ENCODE measurements around the gene SRGAP1.
"Not testable (repeated sequence)": the region's sequence is repeated elsewhere in the genome, so short reads cannot be mapped to it uniquely, and the experiment has no call there.

Gene SRGAP1

DNA sequence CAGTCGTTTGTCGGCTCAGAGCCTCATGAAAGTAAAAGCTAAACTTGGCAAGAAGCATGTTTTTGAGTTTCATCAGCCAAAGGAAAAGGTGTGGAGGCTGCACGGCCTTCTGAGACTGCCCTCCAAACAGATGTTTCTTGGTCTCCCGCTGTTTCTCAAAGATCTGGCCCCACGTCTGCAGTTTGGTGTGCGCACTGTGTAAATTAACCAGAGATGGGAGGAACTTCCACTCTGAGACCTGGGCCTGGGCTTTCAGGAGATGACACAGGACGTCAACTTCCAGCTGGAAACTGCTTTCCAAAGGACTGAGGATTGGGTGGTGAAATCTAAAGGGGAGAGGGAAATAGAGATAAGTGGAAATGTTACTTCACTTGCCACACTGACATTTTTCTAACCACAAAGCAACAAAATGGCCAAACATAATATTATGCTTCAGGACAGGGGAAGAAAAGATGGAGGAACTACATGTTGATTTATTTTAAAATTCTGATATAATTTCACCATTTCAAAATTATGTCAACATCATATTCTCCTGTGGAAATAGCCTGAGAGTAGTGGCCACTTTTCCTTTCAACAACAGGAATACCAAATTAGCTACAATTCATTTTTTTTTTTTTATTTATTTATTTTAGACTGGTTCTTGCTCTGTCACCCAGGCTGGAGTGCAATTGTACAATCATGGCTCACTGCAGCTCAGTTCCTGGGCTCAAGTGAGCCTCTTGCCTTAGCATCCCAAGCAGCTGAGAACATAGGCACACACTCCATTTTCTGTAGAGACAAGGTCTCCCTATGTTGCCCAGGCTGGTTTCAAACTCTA is 350.0 kb downstream of the SRGAP1 start:
- 100% methylated on average over 7 of the region's 7 CpGs for WGBS (ENCODE audit: insufficient coverage)
- H3K9me3 ChIP-seq (ENCODE audit: control extremely low read depth in 1 of 5, control insufficient read depth in 4 of 5, insufficient read depth in 2 of 5, low read depth in 1 of 5, low read length in 4 of 5), result no peaks in the 10 kb centered on the region
- no peak overlapping the region for H3K27ac ChIP-seq (ENCODE audit: insufficient read depth in 1 of 2, low read depth in 1 of 2, low read length in 2 of 2, poor library complexity in 1 of 2, severe bottlenecking in 2 of 2)
- ChIA-PET POLR2A (no interaction called here), CTCF (no interaction called here)
- H3K36me3 ChIP-seq (ENCODE audit: control insufficient read depth in 4 of 4, insufficient read depth in 4 of 4, low read length in 3 of 4), result peaks cover 7 to 27% (median 20%) of the 10 kb centered on the region in 4 experiments
- H3K4me3 ChIP-seq (ENCODE audit: control insufficient read depth in 1 of 7, extremely low read depth in 1 of 7, insufficient read depth in 4 of 7, low read depth in 2 of 7, low read length in 6 of 7), result no peak overlapping the region
- no peaks in the 10 kb centered on the region for H3K4me1 ChIP-seq (ENCODE audit: control extremely low read depth in 1 of 4, control insufficient read depth in 4 of 4, insufficient read depth in 4 of 4, low read length in 3 of 4)
- DNase-seq, result no peak
- H3K27me3 ChIP-seq (replicated peaks in 2 of 5; ENCODE audit: control insufficient read depth in 4 of 5, insufficient read depth in 5 of 5, low read length in 4 of 5), result no peaks in the 10 kb centered on the region

- H3K36me3 ChIP-seq (ENCODE audit: control insufficient read depth in 4 of 4, insufficient read depth in 4 of 4, low read length in 3 of 4), result peaks cover 7 to 27% (median 20%) of the 10 kb centered on the region in 4 experiments
- H3K9me3 ChIP-seq (ENCODE audit: control extremely low read depth in 1 of 5, control insufficient read depth in 4 of 5, insufficient read depth in 2 of 5, low read depth in 1 of 5, low read length in 4 of 5); DNase-seq; H3K4me3 ChIP-seq (ENCODE audit: control insufficient read depth in 1 of 7, extremely low read depth in 1 of 7, insufficient read depth in 4 of 7, low read depth in 2 of 7, low read length in 6 of 7); CTCF ChIA-PET; H3K27ac ChIP-seq (ENCODE audit: insufficient read depth in 1 of 2, low read depth in 1 of 2, low read length in 2 of 2, poor library complexity in 1 of 2, severe bottlenecking in 2 of 2); H3K27me3 ChIP-seq (replicated peaks in 2 of 5; ENCODE audit: control insufficient read depth in 4 of 5, insufficient read depth in 5 of 5, low read length in 4 of 5); POLR2A ChIA-PET; H3K4me1 ChIP-seq (ENCODE audit: control extremely low read depth in 1 of 4, control insufficient read depth in 4 of 4, insufficient read depth in 4 of 4, low read length in 3 of 4): not testable (repeated sequence)
- WGBS (ENCODE audit: insufficient coverage), result no CpG with 5 or more reads among the region's 15 CpGs
These were observed 351.3 kb downstream of the SRGAP1 start for GRCh38 chr12:64195841-64196240.

DNA sequence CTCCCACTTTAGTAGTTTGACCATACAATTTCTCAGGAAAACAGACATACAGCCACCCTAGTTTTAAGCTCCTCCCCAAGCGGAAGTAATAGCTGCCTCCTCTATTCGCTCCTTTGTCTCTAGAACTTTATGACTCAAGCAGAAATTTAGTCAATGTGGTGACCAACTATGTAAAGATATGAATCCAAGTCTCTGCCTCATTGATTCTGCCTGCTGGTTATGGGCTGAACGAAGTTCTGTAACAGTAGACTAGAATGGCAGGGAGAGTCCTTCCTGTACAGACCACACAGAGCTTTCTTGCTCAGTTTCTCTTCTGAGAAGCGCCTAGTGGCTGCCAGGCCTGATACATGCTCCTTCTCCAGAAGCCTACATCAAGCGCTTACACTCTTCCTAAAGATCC is 358.5 kb downstream of the SRGAP1 start:
- CTCF ChIA-PET, result no interaction called here
- Histone ChIP-seq H3K4me3 (ENCODE audit: control insufficient read depth in 1 of 7, extremely low read depth in 1 of 7, insufficient read depth in 4 of 7, low read depth in 2 of 7, low read length in 6 of 7) (no peak overlapping the region), H3K9me3 (ENCODE audit: control extremely low read depth in 1 of 5, control insufficient read depth in 4 of 5, insufficient read depth in 2 of 5, low read depth in 1 of 5, low read length in 4 of 5) (peaks cover 0 to 2% (median 0%) of the 10 kb centered on the region in 5 experiments), H3K36me3 (ENCODE audit: control insufficient read depth in 4 of 4, insufficient read depth in 4 of 4, low read length in 3 of 4) (peaks cover 10 to 47% (median 16%) of the 10 kb centered on the region in 4 experiments), H3K4me1 (ENCODE audit: control extremely low read depth in 1 of 4, control insufficient read depth in 4 of 4, insufficient read depth in 4 of 4, low read length in 3 of 4) (no peaks in the 10 kb centered on the region), H3K27me3 (replicated peaks in 2 of 5; ENCODE audit: control insufficient read depth in 4 of 5, insufficient read depth in 5 of 5, low read length in 4 of 5) (no peaks in the 10 kb centered on the region), H3K27ac (ENCODE audit: insufficient read depth in 1 of 2, low read depth in 1 of 2, low read length in 2 of 2, poor library complexity in 1 of 2, severe bottlenecking in 2 of 2) (no peak overlapping the region)
- POLR2A ChIA-PET, result no interaction called here
- WGBS (ENCODE audit: insufficient coverage), result 95% methylated on average over 5 of the region's 5 CpGs
- no peak for DNase-seq

DNA sequence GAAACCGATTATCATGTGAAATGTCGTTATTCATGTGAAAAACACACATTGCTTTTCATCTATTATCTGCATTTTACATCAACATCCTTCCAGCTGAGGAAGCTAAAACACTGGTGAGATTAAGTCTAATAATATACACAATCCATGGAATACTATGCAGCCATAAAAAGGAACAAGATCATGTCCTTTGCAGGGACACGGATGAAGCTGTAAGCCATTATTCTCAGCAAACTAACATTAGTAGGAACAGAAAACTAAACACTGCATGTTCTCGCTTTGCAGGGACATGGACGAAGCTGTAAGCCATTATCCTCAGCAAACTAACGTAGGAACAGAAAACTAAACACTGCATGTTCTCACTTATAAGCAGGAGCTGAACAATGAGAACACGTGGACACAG is 359.3 kb downstream of the SRGAP1 start:
- H3K27me3 ChIP-seq (replicated peaks in 2 of 5; ENCODE audit: control insufficient read depth in 4 of 5, insufficient read depth in 5 of 5, low read length in 4 of 5), result no peaks in the 10 kb centered on the region
- no peak overlapping the region for H3K27ac ChIP-seq (ENCODE audit: insufficient read depth in 1 of 2, low read depth in 1 of 2, low read length in 2 of 2, poor library complexity in 1 of 2, severe bottlenecking in 2 of 2)
- peaks cover 10 to 51% (median 17%) of the 10 kb centered on the region in 4 experiments for H3K36me3 ChIP-seq (ENCODE audit: control insufficient read depth in 4 of 4, insufficient read depth in 4 of 4, low read length in 3 of 4)
- ChIA-PET POLR2A (interaction anchor here (0.6 to 0.7 kb wide), 2 partner anchors 12 to 35 kb away, joined by 3 read pairs; no protein-coding TSS in a partner anchor), CTCF (no interaction called here)
- no peak overlapping the region for H3K4me3 ChIP-seq (ENCODE audit: control insufficient read depth in 1 of 7, extremely low read depth in 1 of 7, insufficient read depth in 4 of 7, low read depth in 2 of 7, low read length in 6 of 7)
- DNase-seq, result no peak
- no peaks in the 10 kb centered on the region for H3K4me1 ChIP-seq (ENCODE audit: control extremely low read depth in 1 of 4, control insufficient read depth in 4 of 4, insufficient read depth in 4 of 4, low read length in 3 of 4)
- peaks cover 0 to 2% (median 0%) of the 10 kb centered on the region in 5 experiments for H3K9me3 ChIP-seq (ENCODE audit: control extremely low read depth in 1 of 5, control insufficient read depth in 4 of 5, insufficient read depth in 2 of 5, low read depth in 1 of 5, low read length in 4 of 5)
- 75% methylated on average over 4 of the region's 7 CpGs for WGBS (ENCODE audit: insufficient coverage)

GRCh38 chr12:64205542-64205941 is 361.0 kb downstream of the SRGAP1 start:
- CTCF ChIA-PET, result interaction anchor here (1.0 kb wide), 1 partner anchor 48 kb away, joined by 4 read pairs; no protein-coding TSS in a partner anchor

DNA sequence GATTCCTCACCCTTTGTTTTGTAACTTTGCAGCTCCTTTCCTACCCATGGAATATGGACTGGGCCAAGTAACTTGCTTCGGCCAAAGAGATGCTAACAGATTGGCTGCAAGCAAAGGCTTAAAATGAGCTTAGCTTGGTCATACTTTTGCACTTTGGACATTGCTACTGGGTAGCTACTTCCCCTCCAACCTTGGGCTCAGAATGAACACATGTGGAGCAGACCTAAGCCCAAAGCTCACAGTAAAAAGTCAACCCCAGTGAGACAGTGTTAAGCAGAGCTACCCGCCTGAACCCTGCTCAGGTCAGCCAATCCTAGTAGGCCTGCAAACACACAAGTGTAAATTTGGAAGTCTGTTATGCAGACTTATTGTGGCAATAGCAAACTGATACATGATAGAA is 363.0 kb downstream of the SRGAP1 start:
- Histone ChIP-seq H3K4me1 (ENCODE audit: control extremely low read depth in 1 of 4, control insufficient read depth in 4 of 4, insufficient read depth in 4 of 4, low read length in 3 of 4) (no peaks in the 10 kb centered on the region), H3K36me3 (ENCODE audit: control insufficient read depth in 4 of 4, insufficient read depth in 4 of 4, low read length in 3 of 4) (peaks cover 14 to 58% (median 25%) of the 10 kb centered on the region in 4 experiments), H3K27ac (ENCODE audit: insufficient read depth in 1 of 2, low read depth in 1 of 2, low read length in 2 of 2, poor library complexity in 1 of 2, severe bottlenecking in 2 of 2) (no peak overlapping the region), H3K4me3 (ENCODE audit: control insufficient read depth in 1 of 7, extremely low read depth in 1 of 7, insufficient read depth in 4 of 7, low read depth in 2 of 7, low read length in 6 of 7) (no peak overlapping the region), H3K9me3 (ENCODE audit: control extremely low read depth in 1 of 5, control insufficient read depth in 4 of 5, insufficient read depth in 2 of 5, low read depth in 1 of 5, low read length in 4 of 5) (peaks cover 0 to 4% (median 0%) of the 10 kb centered on the region in 5 experiments), H3K27me3 (replicated peaks in 2 of 5; ENCODE audit: control insufficient read depth in 4 of 5, insufficient read depth in 5 of 5, low read length in 4 of 5) (no peaks in the 10 kb centered on the region)
- DNase-seq, result no peak
- ChIA-PET CTCF (no interaction called here), POLR2A (no interaction called here)
- WGBS (ENCODE audit: insufficient coverage), result 100% methylated on average over 2 of the region's 2 CpGs

More at GRCh38 chr12:64205542-64205941, 361.0 kb downstream of the SRGAP1 start:
- no CpG with 5 or more reads among the region's 2 CpGs for WGBS (ENCODE audit: insufficient coverage)
- Histone ChIP-seq H3K27me3 (replicated peaks in 2 of 5; ENCODE audit: control insufficient read depth in 4 of 5, insufficient read depth in 5 of 5, low read length in 4 of 5) (no peaks in the 10 kb centered on the region), H3K4me3 (ENCODE audit: control insufficient read depth in 1 of 7, extremely low read depth in 1 of 7, insufficient read depth in 4 of 7, low read depth in 2 of 7, low read length in 6 of 7) (no peak overlapping the region), H3K4me1 (ENCODE audit: control extremely low read depth in 1 of 4, control insufficient read depth in 4 of 4, insufficient read depth in 4 of 4, low read length in 3 of 4) (no peaks in the 10 kb centered on the region), H3K9me3 (ENCODE audit: control extremely low read depth in 1 of 5, control insufficient read depth in 4 of 5, insufficient read depth in 2 of 5, low read depth in 1 of 5, low read length in 4 of 5) (peaks cover 0 to 2% (median 0%) of the 10 kb centered on the region in 5 experiments), H3K27ac (ENCODE audit: insufficient read depth in 1 of 2, low read depth in 1 of 2, low read length in 2 of 2, poor library complexity in 1 of 2, severe bottlenecking in 2 of 2) (no peak overlapping the region), H3K36me3 (ENCODE audit: control insufficient read depth in 4 of 4, insufficient read depth in 4 of 4, low read length in 3 of 4) (peaks cover 10 to 57% (median 22%) of the 10 kb centered on the region in 4 experiments)
- no peak for DNase-seq
- POLR2A ChIA-PET, result no interaction called here
